WTC11 (cell line): ENCODE data around the gene GNAZ.

Source experiments
- ATF2 ChIP-seq: sonication (generic); formaldehyde crosslinking; IDR thresholded peaks from 2 replicates; pipeline ENCODE4 v1.8.1; 2022; ENCODE audit warnings: low read depth, missing genetic modification reagents, borderline replicate concordance
- ATF3 ChIP-seq: sonication (generic); formaldehyde crosslinking; conservative IDR thresholded peaks from 2 replicates; pipeline ENCODE4 v1.8.1; 2022; ENCODE audit warnings: mild to moderate bottlenecking, missing genetic modification reagents
- ATF6 ChIP-seq: sonication (generic); formaldehyde crosslinking; IDR thresholded peaks from 2 replicates; pipeline ENCODE4 v1.8.1; 2023; ENCODE audit warnings: mild to moderate bottlenecking, missing genetic modification reagents
- CTCF ChIP-seq: fragments of 200-600 bp; IDR thresholded peaks from 2 replicates; pipeline ENCODE4 v1.8.0; 2022; ENCODE audit warnings: antibody characterized with exemption
- E2F4 ChIP-seq: sonication (generic); formaldehyde crosslinking; IDR thresholded peaks from 2 replicates; pipeline ENCODE4 v1.8.1; 2022; ENCODE audit warnings: low read depth, mild to moderate bottlenecking, moderate library complexity, missing genetic modification reagents, borderline replicate concordance
- FOXP1 ChIP-seq: sonication (generic); formaldehyde crosslinking; IDR thresholded peaks from 2 replicates; pipeline ENCODE4 v1.8.0; 2022; ENCODE audit warnings: missing genetic modification reagents, mild to moderate bottlenecking, moderate library complexity, borderline replicate concordance
- MAX ChIP-seq: sonication (generic); formaldehyde crosslinking; IDR thresholded peaks from 2 replicates; pipeline ENCODE4 v1.8.0; 2022; ENCODE audit warnings: mild to moderate bottlenecking, missing genetic modification reagents
- NFYB ChIP-seq: sonication (generic); formaldehyde crosslinking; conservative IDR thresholded peaks from 2 replicates; pipeline ENCODE4 v1.8.0; 2022; ENCODE audit warnings: low read depth, missing genetic modification reagents
- NR3C1 ChIP-seq: sonication (generic); formaldehyde crosslinking; conservative IDR thresholded peaks from 2 replicates; pipeline ENCODE4 v1.8.1; 2023; ENCODE audit warnings: low read depth, mild to moderate bottlenecking, missing genetic modification reagents
- USF1 ChIP-seq: sonication (generic); formaldehyde crosslinking; IDR thresholded peaks from 2 replicates; pipeline ENCODE4 v1.8.0; 2022; ENCODE audit warnings: mild to moderate bottlenecking, missing genetic modification reagents
- ZNF121 ChIP-seq: sonication (generic); formaldehyde crosslinking; IDR thresholded peaks from 2 replicates; pipeline ENCODE4 v1.8.0; 2023; ENCODE audit warnings: missing genetic modification reagents
- ZNF416 ChIP-seq: fragments of 250-450 bp; sonication (Bioruptor Pico); IDR thresholded peaks from 2 replicates; pipeline ENCODE4 v1.9.0; 2021; ENCODE audit warnings: mild to moderate bottlenecking, inconsistent platforms

- no peak for TF ChIP-seq CTCF
- TF ChIP-seq USF1 = no peak
- no peak for TF ChIP-seq ZNF416 (CRISPR knock-in tag)
- TF ChIP-seq NFYB (CRISPR knock-in tag) = no peak
- no peak for TF ChIP-seq MAX (CRISPR knock-in tag)
- TF ChIP-seq E2F4 (CRISPR knock-in tag) = no peak
- TF ChIP-seq ATF3 (CRISPR knock-in tag) = no peak
- TF ChIP-seq ZNF121 (CRISPR knock-in tag) = no peak
- TF ChIP-seq FOXP1 = no peak
- no peak for TF ChIP-seq ATF6 (CRISPR knock-in tag)
- no peak for TF ChIP-seq ATF2 (CRISPR knock-in tag)
- no peak for TF ChIP-seq NR3C1 (CRISPR knock-in tag)
Observed at GRCh38 chr22:23091760-23092159, 21.4 kb downstream of the GNAZ start.
